HepG2 (cell line): ENCODE measurements around the gene PFKFB2. TPM values are rescaled to one million over a fixed set of nuclear protein-coding genes. Genes with fewer than 3 reads are reported as not detected.

Source experiments
- ATAC-seq: fragments of 200-7000 bp; cut with Tn5 transposase; 3 replicates; pipeline ENCODE4 v1.9.1; 2020; ENCODE audit warnings: mild to moderate bottlenecking, moderate library complexity
- BruUV-seq: library from RNA; stranded (reverse); fragments of 400-500 nt; replicated peaks from 2 replicates; lab custom pipeline; 2021; lab: Mats Ljungman, UMichigan
- CTCF ChIA-PET: fragments of 300-600 bp; formaldehyde crosslinking; extraction: SDS; loops from one replicate; lab custom pipeline; 2021; ENCODE audit warnings: low total read pairs, inconsistent platforms, low intra/inter-chr PET ratio; lab: Yijun Ruan, JAX
- POLR2A ChIA-PET: fragments of 350-600 bp; sonication (Branson Sonifier 250); formaldehyde crosslinking; loops from one replicate; lab custom pipeline; 2020; ENCODE audit warnings: antibody characterized with exemption, inconsistent platforms; lab: Yijun Ruan, JAX
- DNase-seq: peaks from one replicate; pipeline ENCODE4 v3.0.0-alpha.2; 2015; ENCODE audit warnings: low spot score
- FAIRE-seq: peaks from 3 replicates; lab custom pipeline; 2011; peaks lifted over from hg19 to GRCh38; lab: Jason Lieb, UNC
- H2AFZ ChIP-seq: one replicate; pipeline ENCODE4 v1.6.1; 2011; ENCODE audit warnings: low read length, inconsistent platforms
- H3K27ac ChIP-seq: fragments of 300-600 bp; 3 replicates; pipeline ENCODE4 v1.8.0; 2011; ENCODE audit warnings: mixed run types, mild to moderate bottlenecking, mixed read lengths, low read length, inconsistent platforms; ENCODE audit not compliant: insufficient read depth; ENCODE audit errors: extremely low read length
- H3K27me3 ChIP-seq, 2 experiments: fragments of 200-600 bp in 1 of 2; 2 replicates in 1 of 2; 3 replicates in 1 of 2; pipeline versions ENCODE4 v1.6.0 to v1.8.0; 2011; ENCODE audit warnings: low read length in 2 of 2, mild to moderate bottlenecking in 2 of 2, moderate library complexity in 2 of 2, inconsistent platforms in 1 of 2; ENCODE audit not compliant: insufficient read depth in 2 of 2, control insufficient read depth in 1 of 2
- H3K36me3 ChIP-seq, 2 experiments: fragments of 200-600 bp in 1 of 2; replicated peaks in 1 of 2; 2 replicates in 1 of 2; 3 replicates in 1 of 2; pipeline versions ENCODE4 v1.5.1 to v1.8.0; 2011; ENCODE audit warnings: low read length in 2 of 2, inconsistent platforms in 1 of 2; ENCODE audit not compliant: insufficient read depth in 2 of 2, control insufficient read depth in 1 of 2
- H3K4me1 ChIP-seq: 2 replicates; pipeline ENCODE4 v1.5.1; 2012; ENCODE audit warnings: low read length, inconsistent platforms; ENCODE audit not compliant: insufficient read depth
- H3K4me2 ChIP-seq: 2 replicates; pipeline ENCODE4 v1.6.0; 2011; ENCODE audit warnings: low read depth, low read length, inconsistent platforms
- H3K4me3 ChIP-seq, 3 experiments: fragments of 200-600 bp in 1 of 3; sonication (generic), shearing (Covaris generic) in 1 of 3; replicated peaks in 1 of 3; 2 replicates each; pipeline ENCODE4 v1.5.1; 2011 to 2016; ENCODE audit warnings: low read length in 3 of 3, inconsistent platforms in 2 of 3, low read depth in 2 of 3, mild to moderate bottlenecking in 2 of 3, control low read depth in 1 of 3, mixed read lengths in 1 of 3; ENCODE audit not compliant: insufficient read depth in 1 of 3
- H3K79me2 ChIP-seq: one replicate; pipeline ENCODE4 v1.6.1; 2011; ENCODE audit warnings: low read length, inconsistent platforms; ENCODE audit not compliant: insufficient read depth
- H3K9ac ChIP-seq: 2 replicates; pipeline ENCODE4 v1.6.0; 2011; ENCODE audit warnings: mild to moderate bottlenecking, low read depth, low read length, inconsistent platforms; ENCODE audit not compliant: insufficient read depth
- H3K9me3 ChIP-seq: 2 replicates; pipeline ENCODE4 v1.5.1; 2012; ENCODE audit warnings: mild to moderate bottlenecking, low read length
- H4K20me1 ChIP-seq: 2 replicates; pipeline ENCODE4 v1.6.0; 2011; ENCODE audit warnings: inconsistent platforms, mild to moderate bottlenecking, low read length, moderate library complexity; ENCODE audit not compliant: insufficient read depth
- BCL6 ChIP-seq: IDR thresholded peaks from 2 replicates; pipeline ENCODE4 v1.6.1; 2016; ENCODE audit warnings: missing genetic modification reagents, missing compliant biosample characterization
- GATAD1 ChIP-seq: IDR thresholded peaks from 2 replicates; pipeline ENCODE4 v1.6.1; 2016; ENCODE audit warnings: missing genetic modification reagents, missing compliant biosample characterization
- HIVEP1 ChIP-seq: sonication (generic); formaldehyde crosslinking; IDR thresholded peaks from 2 replicates; pipeline ENCODE4 v1.4.0; 2020; ENCODE audit warnings: mild to moderate bottlenecking, missing genetic modification reagents
- HMGXB4 ChIP-seq, 2 experiments: sonication (generic) in 1 of 2; formaldehyde crosslinking in 1 of 2; IDR thresholded peaks; 2 replicates each; pipeline versions ENCODE4 v1.4.0 to v1.6.1; 2018 to 2020; ENCODE audit warnings: missing genetic modification reagents in 2 of 2, borderline replicate concordance in 1 of 2, low read depth in 1 of 2, mild to moderate bottlenecking in 1 of 2, missing biosample characterization in 1 of 2
- HNRNPH1 ChIP-seq: fragments of 200-400 bp; formaldehyde crosslinking; optimal IDR thresholded peaks from 2 replicates; pipeline ENCODE3; 2017; ENCODE audit warnings: mild to moderate bottlenecking, low read depth, low read length
- IRF2 ChIP-seq: IDR thresholded peaks from 2 replicates; pipeline ENCODE4 v1.6.1; 2018; ENCODE audit warnings: missing genetic modification reagents, missing compliant biosample characterization
- KLF9 ChIP-seq: IDR thresholded peaks from 2 replicates; pipeline ENCODE4 v1.6.1; 2016; ENCODE audit warnings: low read depth
- NCOR1 ChIP-seq: fragments of 200-600 bp; sonication (generic); IDR thresholded peaks from 2 replicates; pipeline ENCODE4 v1.7.0; 2017; ENCODE audit warnings: antibody characterized with exemption, low read length, borderline replicate concordance
- REPIN1 ChIP-seq: sonication (generic); formaldehyde crosslinking; IDR thresholded peaks from 2 replicates; pipeline ENCODE4 v1.8.0; 2022; ENCODE audit warnings: missing genetic modification reagents, low read depth, mild to moderate bottlenecking, borderline replicate concordance
- SAP130 ChIP-seq: IDR thresholded peaks from 2 replicates; pipeline ENCODE4 v1.6.1; 2016; ENCODE audit warnings: low read depth
- SMC3 ChIP-seq: IDR thresholded peaks from 2 replicates; pipeline ENCODE4 v1.6.1; 2011; ENCODE audit warnings: low read length, improper control_type of control experiment
- UBTF ChIP-seq: sonication (generic); formaldehyde crosslinking; IDR thresholded peaks from 2 replicates; pipeline ENCODE4 v1.4.0; 2020; ENCODE audit warnings: mild to moderate bottlenecking, missing genetic modification reagents
- XRCC5 ChIP-seq: fragments of 200-400 bp; formaldehyde crosslinking; optimal IDR thresholded peaks from 2 replicates; pipeline ENCODE3; 2017; ENCODE audit warnings: mild to moderate bottlenecking, low read length
- ZBTB43 ChIP-seq: sonication (generic); formaldehyde crosslinking; conservative IDR thresholded peaks from 2 replicates; pipeline ENCODE4 v1.4.0; 2020; ENCODE audit warnings: missing genetic modification reagents
- ZNF12 ChIP-seq: sonication (generic); formaldehyde crosslinking; IDR thresholded peaks from 2 replicates; pipeline ENCODE4 v1.5.0; 2020; ENCODE audit warnings: missing genetic modification reagents
- ZNF576 ChIP-seq: sonication (generic); formaldehyde crosslinking; IDR thresholded peaks from 2 replicates; pipeline ENCODE4 v1.4.0; 2020; ENCODE audit warnings: mild to moderate bottlenecking, missing genetic modification reagents
- WGBS: methylation state at CpG from one replicate; pipeline ENCODE4 v1.1.6; 2017; ENCODE audit warnings: low lambda C conversion rate; 5-methylcytosine and 5-hydroxymethylcytosine counted together
- in situ Hi-C: cut with HindIII; loops from 2 replicates; pipeline ENCODE4 v1.10.0; 2017; ENCODE audit warnings: low pct_unique_long_range_greater_than_20kb; ENCODE audit not compliant: extremely low pct_ligation_motif_present
- intact Hi-C: fragments of 100-400 bp; cut with micrococcal nuclease; formaldehyde crosslinking; loops from one replicate; pipeline ENCODE4 v1.10.0; 2022; ENCODE audit not compliant: unreplicated experiment
- polyA plus RNA-seq, 8 experiments: library from polyadenylated mRNA; depleted of rRNA in 3 of 8; stranded (reverse) in 7 of 8; unstranded in 1 of 8; fragments of >200 nt; fragmentation: Illumina TruSeq in 4 of 8; extraction: Trizol in 4 of 8; gene quantifications; 2 replicates each; pipeline versions ENCODE4 v1.2.1 to v1.2.3, GENCODE V29; 2011 to 2016; ENCODE audit warnings: low read depth in 4 of 8, missing spikeins in 1 of 8, mixed read lengths in 1 of 8; ENCODE audit not compliant: insufficient read depth in 1 of 8
- total RNA-seq, 5 experiments: library from RNA; depleted of rRNA; stranded (reverse); fragments of >200 nt; fragmentation: Illumina TruSeq; extraction: Trizol; gene quantifications; 2 replicates each; pipeline ENCODE4 v1.2.3, GENCODE V29; 2016; ENCODE audit warnings: low read depth in 1 of 5

The PFKFB2 gene
- total and polyA plus RNA-seq, 2 of the 13 experiments (the other 11 are each of a cell fraction or from before 2014, with no cell fraction given), result 4.6 to 10.6 TPM

GRCh38 chr1:207004931-207005830 is 47.9 kb upstream of the PFKFB2 start:
- POLR2A ChIA-PET, result interaction anchor here (1.3 kb wide), 1 partner anchor 15 kb away, joined by 3 read pairs; no protein-coding TSS in a partner anchor
- no peak overlapping the region for H2AFZ ChIP-seq
- TF ChIP-seq HIVEP1 (CRISPR knock-in tag), result no peak
- TF ChIP-seq UBTF, result no peak
- TF ChIP-seq BCL6 (CRISPR knock-in tag), result no peak
- TF ChIP-seq SMC3, result peak; percentile 67; the same call in 1 of the 2 replicates
- TF ChIP-seq GATAD1 (CRISPR knock-in tag), result 0 out of 2 replicates have a peak, but pooled peaks have one; percentile 10
- no peak for TF ChIP-seq ZNF576
- no peak for TF ChIP-seq ZBTB43 (CRISPR knock-in tag)
- TF ChIP-seq XRCC5, result peak; percentile 46
- no peak for TF ChIP-seq KLF9
- peak; percentile 32 to 67; a peak in 1 of 4 replicates for TF ChIP-seq HMGXB4 (CRISPR knock-in tag; IDR thresholded peaks at IDR 0.05; ENCODE audit: borderline replicate concordance in 1 of 2, low read depth in 1 of 2)
- TF ChIP-seq HNRNPH1, result no peak
- peak; percentile 52 for TF ChIP-seq SAP130
- TF ChIP-seq IRF2 (CRISPR knock-in tag), result peak; percentile 36; the same call in 1 of the 2 replicates
- TF ChIP-seq REPIN1 (CRISPR knock-in tag), result 0 out of 2 replicates have a peak, but pooled peaks have one; percentile 24
- no peak for TF ChIP-seq ZNF12
- no peak for TF ChIP-seq NCOR1

More at GRCh38 chr1:207004931-207005830, 47.9 kb upstream of the PFKFB2 start:
- in situ Hi-C loops, result no loop called here
- Histone ChIP-seq H3K27me3 (no peaks in the 10 kb centered on the region), H3K9ac (no peak overlapping the region), H3K27ac (no peak overlapping the region), H3K79me2 (no peaks in the 10 kb centered on the region), H3K4me3 (no peak overlapping the region), H3K9me3 (no peaks in the 10 kb centered on the region), H3K36me3 (no peaks in the 10 kb centered on the region), H3K4me1 (peaks cover 80% of the 10 kb centered on the region), H4K20me1 (no peaks in the 10 kb centered on the region), H3K4me2 (peak overlapping the region; percentile 56)
- intact Hi-C loops, result loop anchor here (2.0 kb wide), 1 partner anchor 46 kb away; the partner anchor contains the start of gene YOD1
- ATAC-seq (peak; percentile 80), FAIRE-seq (peak; percentile 54), DNase-seq (peak; percentile 73)
- CTCF ChIA-PET, result interaction anchor here (0.8 kb wide), 1 partner anchor 68 kb away, joined by 3 read pairs; no protein-coding TSS in a partner anchor
- BruUV-seq, result no TSS peak
- 32% methylated on average over 9 of the region's 9 CpGs for WGBS
